GM19438 (cell line): ENCODE results near the gene USP7.
"Not testable (repeated sequence)": the region's sequence is repeated elsewhere in the genome, so short reads cannot be mapped to it uniquely, and the experiment has no call there.

Experiments
- ATAC-seq: cut with Tn5 transposase; IDR thresholded peaks from one replicate; pipeline ENCODE4 v1.9.1; 2021; ENCODE audit warnings: low read depth; ENCODE audit not compliant: unreplicated experiment

USP7 gene

GRCh38 chr16:8928467-8928957 is 35.2 kb downstream of the USP7 start:
- ATAC-seq, result no peak

- no peak for ATAC-seq
Observed at GRCh38 chr16:8926827-8927226, 36.9 kb downstream of the USP7 start.

GRCh38 chr16:8925455-8925854 is 38.3 kb downstream of the USP7 start:
- no peak for ATAC-seq

GRCh38 chr16:8924214-8924613 is 39.5 kb downstream of the USP7 start:
- no peak for ATAC-seq

GRCh38 chr16:8923199-8923598 is 40.5 kb downstream of the USP7 start:
- ATAC-seq, result no peak

GRCh38 chr16:8921347-8921984 is 42.2 kb downstream of the USP7 start:
- no peak for ATAC-seq

GRCh38 chr16:8920645-8921346 is 42.9 kb downstream of the USP7 start:
- no peak for ATAC-seq

GRCh38 chr16:8919934-8920462 is 43.7 kb downstream of the USP7 start:
- ATAC-seq, result no peak

- no peak for ATAC-seq
Observed at GRCh38 chr16:8919089-8919933, 44.4 kb downstream of the USP7 start.

- ATAC-seq, result not testable (repeated sequence)
Observed at GRCh38 chr16:8917336-8917735, 46.4 kb downstream of the USP7 start.

- no peak for ATAC-seq
Observed at GRCh38 chr16:8916541-8917225, 47.0 kb downstream of the USP7 start.

GRCh38 chr16:8915722-8916301 is 47.9 kb downstream of the USP7 start:
- no peak for ATAC-seq

- no peak for ATAC-seq
Observed at GRCh38 chr16:8914098-8914497, 49.6 kb downstream of the USP7 start.

- no peak for ATAC-seq
Observed at GRCh38 chr16:8912793-8913192, 50.9 kb downstream of the USP7 start.

GRCh38 chr16:8910811-8911210 is 52.9 kb downstream of the USP7 start:
- no peak for ATAC-seq

- no peak for ATAC-seq
Observed at GRCh38 chr16:8908810-8909468, 54.8 kb downstream of the USP7 start.

- no peak for ATAC-seq
Observed at GRCh38 chr16:8907096-8907495, 56.6 kb downstream of the USP7 start.

GRCh38 chr16:8905795-8906591 is 57.7 kb downstream of the USP7 start:
- ATAC-seq, result no peak
